ENCODE measurements around the gene PCP4L1. TPM values are rescaled to one million over a fixed set of nuclear protein-coding genes. Genes with fewer than 3 reads are reported as not detected.

The PCP4L1 gene
- total RNA-seq, 2 donors from 2014 or later, result 7.6 to 10.1 TPM

DNA sequence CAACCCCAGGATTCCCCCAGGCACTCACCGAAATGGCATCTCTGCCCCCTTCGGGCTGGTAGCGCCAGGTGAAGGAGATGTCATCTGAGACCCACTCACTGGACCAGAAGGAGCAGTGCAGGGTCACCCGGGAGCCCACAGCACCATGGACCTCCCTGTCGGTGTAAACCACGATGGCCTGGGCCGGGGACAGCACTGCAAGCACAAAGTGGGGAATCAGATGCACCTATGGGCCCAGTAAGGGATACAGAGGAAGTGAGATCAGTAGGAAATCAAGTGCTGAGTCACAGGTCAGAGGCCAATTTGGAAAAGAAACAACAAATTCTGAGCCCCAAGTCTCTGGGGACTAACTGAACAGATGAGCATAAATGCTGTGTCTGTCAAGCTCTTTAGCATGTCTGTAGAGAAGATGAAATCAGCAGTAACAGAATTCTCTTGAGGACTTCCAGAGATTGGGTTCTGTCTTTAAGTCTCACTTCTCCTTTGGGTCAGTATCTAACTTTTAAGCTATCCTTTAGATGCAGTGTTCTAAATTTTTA is 48.8 kb downstream of the PCP4L1 start:
- H3K36me3 ChIP-seq, result no peaks in the 10 kb centered on the region
- H3K4me3 ChIP-seq, result no peak overlapping the region
- H3K27me3 ChIP-seq (replicated peaks; ENCODE audit: insufficient read depth), result no peaks in the 10 kb centered on the region
- no peak overlapping the region for H3K27ac ChIP-seq
- intact Hi-C loops (cut with DNase I), result no loop called here
- H3K9me3 ChIP-seq, result no peaks in the 10 kb centered on the region
- H3K4me1 ChIP-seq (replicated peaks), result peaks cover 6% of the 10 kb centered on the region
- TF ChIP-seq POLR2A (IDR thresholded peaks at IDR 0.05) (no peak), POLR2AphosphoS5 (IDR thresholded peaks at IDR 0.05) (no peak)
- TF ChIP-seq, protein P1, sequence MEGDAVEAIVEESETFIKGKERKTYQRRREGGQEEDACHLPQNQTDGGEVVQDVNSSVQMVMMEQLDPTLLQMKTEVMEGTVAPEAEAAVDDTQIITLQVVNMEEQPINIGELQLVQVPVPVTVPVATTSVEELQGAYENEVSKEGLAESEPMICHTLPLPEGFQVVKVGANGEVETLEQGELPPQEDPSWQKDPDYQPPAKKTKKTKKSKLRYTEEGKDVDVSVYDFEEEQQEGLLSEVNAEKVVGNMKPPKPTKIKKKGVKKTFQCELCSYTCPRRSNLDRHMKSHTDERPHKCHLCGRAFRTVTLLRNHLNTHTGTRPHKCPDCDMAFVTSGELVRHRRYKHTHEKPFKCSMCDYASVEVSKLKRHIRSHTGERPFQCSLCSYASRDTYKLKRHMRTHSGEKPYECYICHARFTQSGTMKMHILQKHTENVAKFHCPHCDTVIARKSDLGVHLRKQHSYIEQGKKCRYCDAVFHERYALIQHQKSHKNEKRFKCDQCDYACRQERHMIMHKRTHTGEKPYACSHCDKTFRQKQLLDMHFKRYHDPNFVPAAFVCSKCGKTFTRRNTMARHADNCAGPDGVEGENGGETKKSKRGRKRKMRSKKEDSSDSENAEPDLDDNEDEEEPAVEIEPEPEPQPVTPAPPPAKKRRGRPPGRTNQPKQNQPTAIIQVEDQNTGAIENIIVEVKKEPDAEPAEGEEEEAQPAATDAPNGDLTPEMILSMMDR (IDR thresholded peaks at IDR 0.05), result no peak
- 93% methylated on average over 7 of the region's 7 CpGs for WGBS
- DNase-seq (ENCODE audit: low spot score), result no peak

DNA sequence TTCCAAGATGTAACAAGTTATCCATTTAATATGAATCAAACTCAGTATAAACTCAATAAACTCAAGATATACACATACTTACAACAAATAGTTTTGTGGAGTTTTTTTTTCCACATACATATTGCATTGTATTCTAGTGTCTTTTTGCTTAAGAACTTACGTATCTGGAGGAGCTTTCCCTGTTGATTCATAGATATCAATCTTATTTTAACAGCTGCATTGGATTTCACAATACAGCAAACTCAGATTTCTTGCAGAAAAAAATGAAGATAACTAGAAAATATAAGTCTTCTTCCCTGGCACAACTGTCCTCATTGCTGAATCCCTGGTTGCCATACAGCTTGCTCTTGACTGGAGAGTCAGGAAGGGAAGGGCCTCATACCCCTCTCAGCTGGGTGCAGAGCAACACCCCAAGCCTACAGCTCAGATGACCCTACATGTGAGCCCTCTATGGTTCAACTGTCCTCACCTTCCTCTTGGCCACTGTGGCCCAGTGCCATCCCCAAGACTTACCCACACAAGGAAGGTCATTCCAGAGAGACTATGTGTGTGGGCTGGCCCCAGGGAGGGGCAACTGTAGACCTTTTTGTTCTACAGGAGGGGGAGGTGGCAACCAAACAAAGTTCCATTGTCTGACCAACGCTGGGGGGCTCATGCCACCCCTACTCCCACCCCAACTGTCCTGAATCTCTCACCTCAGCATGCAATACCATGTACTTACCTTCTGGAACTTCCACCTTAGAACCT is 49.5 kb downstream of the PCP4L1 start:
- 34% methylated on average over 2 of the region's 2 CpGs for WGBS
- Histone ChIP-seq H3K9me3 (no peaks in the 10 kb centered on the region), H3K27me3 (replicated peaks; ENCODE audit: insufficient read depth) (no peaks in the 10 kb centered on the region), H3K4me1 (replicated peaks) (peaks cover 6% of the 10 kb centered on the region), H3K4me3 (no peak overlapping the region), H3K36me3 (no peaks in the 10 kb centered on the region), H3K27ac (no peak overlapping the region)
- DNase-seq (ENCODE audit: low spot score), result no peak
- intact Hi-C loops (cut with DNase I), result no loop called here
- TF ChIP-seq, protein P1 (IDR thresholded peaks at IDR 0.05), result no peak
- TF ChIP-seq POLR2A (IDR thresholded peaks at IDR 0.05), result no peak
- TF ChIP-seq POLR2AphosphoS5 (IDR thresholded peaks at IDR 0.05), result no peak

DNA sequence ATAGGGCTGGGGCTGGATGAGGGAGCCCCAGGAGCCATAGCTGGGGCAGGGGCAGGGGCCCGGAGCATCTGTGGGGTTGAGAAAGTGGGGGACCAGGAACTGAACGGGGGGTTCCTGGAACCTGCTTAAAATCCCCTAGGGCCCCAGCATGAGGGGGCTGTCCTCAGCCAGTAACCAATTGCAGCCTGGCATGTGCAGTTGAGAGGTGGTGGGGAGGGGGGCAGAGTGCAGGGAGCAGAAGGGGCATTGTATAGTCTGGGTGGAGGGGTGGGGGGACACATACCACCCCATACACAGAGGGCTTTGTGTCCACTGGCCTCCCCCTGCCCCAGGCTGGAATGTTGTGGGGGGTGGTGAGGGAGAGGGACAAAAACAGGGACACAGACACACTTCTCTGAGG is 51.3 kb downstream of the PCP4L1 start, which contains the start of gene MPZ:
Gene MPZ (minus strand): TSS at position 101 of the 400 bp plus-strand sequence. CDS start 63 bp downstream, at position 38.
- no peaks in the 10 kb centered on the region for H3K36me3 ChIP-seq
- TF ChIP-seq, protein P1 (IDR thresholded peaks at IDR 0.05), result no peak
- TF ChIP-seq POLR2AphosphoS5 (IDR thresholded peaks at IDR 0.05), result no peak
- H3K27ac ChIP-seq, result no peak within 1 kb of the TSS
- no peak for DNase-seq (ENCODE audit: low spot score)
- H3K9me3 ChIP-seq, result no peaks in the 10 kb centered on the region
- peaks cover 5% of the 10 kb centered on the region for H3K4me1 ChIP-seq (replicated peaks)
- H3K4me3 ChIP-seq, result no peak within 1 kb of the TSS
- WGBS, result 54% methylated on average over 2 of the region's 2 CpGs
- intact Hi-C loops (cut with DNase I), result loop anchor here (5.0 to 10.0 kb wide), 2 partner anchors 75 to 108 kb away; partner anchors contain the start of gene NDUFS2
- H3K27me3 ChIP-seq (replicated peaks; ENCODE audit: insufficient read depth), result no peaks in the 10 kb centered on the region

DNA sequence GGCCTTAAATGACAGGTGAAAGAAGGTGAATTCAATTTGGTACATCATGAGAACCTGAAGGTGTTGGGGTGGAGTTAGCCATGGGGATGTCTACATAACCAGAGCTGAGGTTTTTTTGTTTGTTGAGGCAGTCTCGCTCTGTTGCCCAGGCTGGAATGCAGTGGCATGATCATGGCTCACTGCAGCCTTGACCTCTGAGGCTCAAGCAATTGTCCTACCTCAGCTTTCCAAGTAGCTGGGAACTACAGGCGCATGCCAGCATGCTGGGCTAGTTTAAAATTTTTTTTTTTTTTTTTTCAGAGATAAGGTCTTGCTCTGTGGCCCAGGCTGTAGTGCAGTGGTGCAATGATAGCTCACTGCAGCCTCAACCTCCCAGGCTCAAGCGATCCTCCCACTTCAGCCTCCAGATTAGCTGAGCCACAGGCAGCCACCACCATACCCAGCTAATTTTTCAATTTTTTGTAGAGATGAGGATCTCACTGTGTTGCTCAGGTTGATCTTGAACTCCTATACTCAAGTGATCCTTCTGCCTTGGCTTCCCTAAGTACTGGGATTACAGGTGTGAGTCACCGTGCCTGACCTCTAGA is 53.1 kb downstream of the PCP4L1 start:
- no peaks in the 10 kb centered on the region for H3K9me3 ChIP-seq
- 96% methylated on average over 4 of the region's 4 CpGs for WGBS
- no peaks in the 10 kb centered on the region for H3K36me3 ChIP-seq
- H3K4me3 ChIP-seq, result no peak overlapping the region
- no peaks in the 10 kb centered on the region for H3K27me3 ChIP-seq (replicated peaks; ENCODE audit: insufficient read depth)
- intact Hi-C loops (cut with DNase I), result loop anchor here (5.0 to 10.0 kb wide), 2 partner anchors 73 to 109 kb away; partner anchors contain the start of gene NDUFS2
- TF ChIP-seq POLR2A (IDR thresholded peaks at IDR 0.05), result no peak
- TF ChIP-seq POLR2AphosphoS5 (IDR thresholded peaks at IDR 0.05), result no peak
- TF ChIP-seq, protein P1 (IDR thresholded peaks at IDR 0.05), result no peak
- no peaks in the 10 kb centered on the region for H3K4me1 ChIP-seq (replicated peaks)
- no peak for DNase-seq (ENCODE audit: low spot score)
- H3K27ac ChIP-seq, result no peak overlapping the region

Measured in prostate gland (tissue), 2 donors.